HG02759 (cell line): ENCODE data around the gene KRTAP10-1.
"Not testable (repeated sequence)": the region's sequence is repeated elsewhere in the genome, so short reads cannot be mapped to it uniquely, and the experiment has no call there.

Experiments
- ATAC-seq: cut with Tn5 transposase; IDR thresholded peaks from one replicate; pipeline ENCODE4 v1.9.1; 2021; ENCODE audit warnings: mild to moderate bottlenecking, moderate library complexity; ENCODE audit not compliant: unreplicated experiment

Gene KRTAP10-1

DNA sequence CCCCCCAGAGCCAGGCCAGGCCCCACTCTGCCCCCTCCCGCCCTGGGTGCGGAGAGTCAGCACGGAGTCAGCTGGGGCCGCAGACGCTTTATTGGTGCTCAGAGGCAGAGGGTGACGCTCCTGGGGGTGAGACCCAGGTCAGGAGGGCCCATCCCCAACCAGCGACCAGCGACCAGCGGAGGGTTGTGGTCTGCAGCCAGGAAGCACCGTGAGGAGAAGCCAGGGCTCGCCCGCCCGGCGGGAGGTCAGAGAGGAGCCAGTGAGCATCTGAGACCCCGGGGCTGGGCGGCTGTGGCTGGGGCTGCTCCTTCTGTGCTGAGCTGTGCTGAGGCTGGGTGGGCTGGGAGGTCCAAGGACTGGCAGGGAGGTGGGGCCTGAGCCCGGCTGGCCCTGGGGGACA is 10.3 kb upstream of the KRTAP10-1 start:
- not testable (repeated sequence) for ATAC-seq

DNA sequence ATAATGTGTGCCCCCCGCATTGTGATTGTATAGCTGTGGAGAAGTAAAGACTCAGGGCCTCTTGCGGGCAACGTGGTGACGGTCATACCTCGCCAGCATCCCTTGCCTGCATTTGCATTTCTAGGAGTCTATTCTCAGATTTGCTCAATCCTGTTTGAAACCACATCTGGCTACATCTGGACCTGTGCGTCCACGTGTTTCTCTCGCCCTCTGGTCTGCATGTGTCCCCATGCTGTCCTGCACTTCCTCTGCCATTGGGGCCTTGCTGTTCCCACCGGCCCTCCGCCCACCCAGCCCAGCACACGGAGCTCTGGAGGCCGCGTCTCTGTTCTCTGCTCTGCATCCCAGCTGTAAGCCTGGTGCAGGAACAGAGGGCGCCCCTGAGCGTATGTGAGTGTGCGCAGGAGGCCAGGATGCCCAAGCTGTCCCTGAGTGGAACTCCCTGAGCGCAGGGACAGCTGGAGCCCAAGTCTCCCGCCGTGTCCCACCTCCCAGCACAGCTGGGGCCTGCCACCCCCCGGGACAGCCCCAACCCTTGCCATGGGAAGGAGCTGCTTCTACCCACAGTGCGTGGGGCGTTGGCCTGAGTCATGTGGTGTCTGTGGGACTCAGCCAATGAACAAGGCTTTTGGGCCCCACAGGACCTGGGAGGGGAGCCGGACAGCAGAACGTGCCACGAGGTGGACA is 9.7 kb upstream of the KRTAP10-1 start:
- no peak for ATAC-seq

DNA sequence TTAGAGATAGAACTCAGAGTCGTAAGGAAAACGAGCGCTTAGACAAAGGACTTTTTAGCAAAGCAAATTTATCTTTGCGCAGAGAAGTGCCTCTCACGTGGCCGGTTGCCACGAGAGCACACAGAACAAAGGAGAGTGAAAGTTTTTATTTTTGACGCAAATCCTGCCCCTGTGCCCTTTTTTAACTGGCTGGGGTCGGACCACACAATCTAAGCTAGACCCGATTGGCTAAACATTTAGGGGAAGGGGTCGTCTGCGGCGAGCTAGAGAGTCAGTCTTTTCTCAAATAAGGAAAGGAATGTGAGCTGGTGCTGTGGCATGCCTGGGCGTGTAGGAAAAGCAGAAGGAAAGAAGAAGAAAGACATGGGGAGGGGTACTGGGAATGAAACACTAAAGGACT is 8.9 kb upstream of the KRTAP10-1 start:
- ATAC-seq, result no peak

DNA sequence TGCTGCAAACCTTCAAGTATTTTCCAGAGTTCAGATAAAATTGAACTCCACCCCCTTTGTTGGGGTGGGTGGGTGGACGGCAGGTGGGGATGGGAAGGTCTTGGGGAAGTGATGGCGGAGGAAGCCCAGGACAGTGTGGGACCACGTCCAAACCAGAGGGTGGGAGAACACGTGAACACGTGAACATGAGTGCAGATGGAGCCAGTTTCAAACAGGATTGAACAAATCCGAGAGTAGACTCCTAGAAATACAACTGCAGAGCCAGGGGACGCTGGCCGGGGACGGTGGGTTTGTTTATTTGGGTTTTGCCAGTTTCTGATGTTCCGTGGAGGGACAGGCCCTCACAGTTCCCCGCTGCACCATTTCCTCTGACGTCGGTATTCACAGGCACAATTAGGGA is 8.4 kb upstream of the KRTAP10-1 start:
- ATAC-seq, result no peak

DNA sequence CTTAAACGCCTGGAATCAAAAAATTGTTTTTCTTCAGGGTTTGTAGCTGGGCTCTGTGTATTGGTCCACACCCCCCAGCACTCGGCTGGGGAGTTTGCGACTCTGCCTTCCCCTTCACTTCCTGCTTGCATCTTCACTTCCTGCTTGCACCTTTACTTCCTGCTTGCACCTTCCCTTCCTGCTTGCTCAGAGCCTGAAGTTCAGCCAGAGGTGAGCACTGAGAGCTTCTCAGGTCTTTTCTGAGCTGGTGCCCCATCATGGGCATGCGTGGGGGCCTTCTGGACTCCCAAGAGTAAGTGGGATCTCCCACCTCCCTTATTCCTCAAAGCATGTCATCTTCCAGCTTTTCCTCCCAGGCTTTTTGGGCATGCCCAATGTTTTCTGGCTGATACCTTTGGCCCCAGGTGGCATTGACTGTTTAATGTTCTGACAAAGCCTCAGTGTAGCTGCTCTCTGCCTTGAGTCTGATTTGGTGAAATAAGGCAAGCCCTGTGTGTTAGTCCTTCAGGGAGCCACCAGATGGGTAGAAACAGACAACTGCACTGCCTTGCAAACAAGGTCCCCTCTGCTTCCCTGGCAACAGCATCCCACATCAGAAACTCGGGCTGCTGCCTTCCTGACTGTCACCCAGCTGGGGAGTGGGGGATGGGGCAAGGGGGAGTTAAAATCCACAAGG is 7.8 kb upstream of the KRTAP10-1 start:
- ATAC-seq, result no peak

DNA sequence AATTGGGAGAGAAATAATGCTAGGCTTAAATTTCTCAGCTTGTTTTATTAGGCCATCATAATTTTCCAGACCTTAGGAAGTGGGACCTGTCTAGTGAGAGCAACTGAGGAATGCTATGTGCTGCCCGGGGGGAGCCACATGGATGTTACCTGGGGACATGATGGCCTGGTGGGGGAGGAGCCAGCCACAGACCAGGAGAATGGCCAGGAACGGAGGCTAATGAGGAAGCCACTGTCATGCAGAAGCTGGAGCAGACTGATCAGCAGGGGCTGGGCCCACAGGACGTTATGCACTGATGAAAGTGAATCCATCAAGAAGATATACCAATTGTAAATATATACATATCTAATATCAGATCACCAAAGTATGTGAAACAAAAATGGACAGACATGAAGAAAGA is 4.6 kb upstream of the KRTAP10-1 start:
- no peak for ATAC-seq

DNA sequence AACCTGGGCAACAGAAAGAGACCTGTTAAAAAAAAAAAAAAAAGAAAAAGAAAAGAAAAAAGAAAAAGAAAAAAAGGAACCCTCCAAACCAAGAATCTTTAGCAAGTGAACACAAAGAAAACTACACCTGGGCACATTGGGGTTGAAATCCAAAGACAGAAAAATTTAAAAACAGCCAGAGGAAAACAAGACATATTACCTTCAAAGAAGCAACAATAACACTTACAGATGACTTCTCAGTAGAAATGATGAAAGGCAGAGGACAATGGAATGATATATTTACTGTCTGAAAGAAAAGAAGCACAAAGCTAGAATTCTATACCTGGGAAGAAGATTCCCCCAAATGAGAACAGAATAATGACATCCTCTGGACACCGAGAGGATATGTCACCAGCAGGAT is 2.7 kb upstream of the KRTAP10-1 start:
- no peak for ATAC-seq

DNA sequence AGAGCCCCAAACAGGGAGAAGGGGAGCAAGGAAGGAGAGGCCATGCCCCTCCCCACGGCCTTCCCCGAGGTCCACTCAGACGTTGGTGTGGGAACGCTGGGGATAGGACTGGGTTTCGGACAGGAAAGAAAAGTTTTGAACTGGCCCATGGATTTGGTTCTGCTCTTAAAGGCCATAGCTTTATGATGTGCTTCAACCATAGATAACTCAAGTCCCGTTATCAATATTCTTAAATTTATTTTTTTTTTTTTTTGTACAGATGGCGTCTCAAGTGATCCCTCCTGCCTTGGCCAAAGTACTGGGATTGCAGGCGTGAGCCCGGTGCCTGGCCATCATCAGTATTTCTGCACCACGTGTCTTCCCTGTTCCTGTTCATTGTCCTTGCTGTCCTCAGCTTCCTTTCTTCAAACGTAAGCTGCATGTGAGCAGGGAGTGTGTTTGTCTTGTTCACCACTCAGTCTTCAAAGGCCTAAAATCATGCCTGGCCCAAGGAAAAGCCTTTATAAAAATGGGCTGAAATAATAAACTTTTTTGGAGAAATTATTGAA is 820 bp upstream of the KRTAP10-1 start:
- no peak for ATAC-seq

DNA sequence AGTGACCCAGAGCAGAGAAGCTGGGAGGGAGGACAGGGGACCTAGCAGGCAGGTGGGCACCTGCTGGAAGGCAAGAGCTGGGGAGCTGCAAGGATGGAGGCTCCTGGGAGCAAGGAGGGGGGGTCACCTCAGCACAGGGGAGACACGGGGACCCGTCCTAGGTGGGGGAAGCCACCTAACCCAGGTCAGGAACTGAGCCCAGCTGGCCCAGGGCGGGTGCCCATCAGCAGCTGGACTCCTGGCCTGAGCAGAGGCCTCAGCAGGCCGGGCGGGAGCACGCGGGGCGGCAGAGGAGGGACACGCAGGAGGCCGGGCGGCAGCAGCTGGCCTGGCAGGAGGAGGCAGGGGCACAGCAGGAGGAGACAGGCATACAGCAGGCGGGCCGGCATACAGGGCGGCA is 949 bp downstream of the KRTAP10-1 start:
- no peak for ATAC-seq

DNA sequence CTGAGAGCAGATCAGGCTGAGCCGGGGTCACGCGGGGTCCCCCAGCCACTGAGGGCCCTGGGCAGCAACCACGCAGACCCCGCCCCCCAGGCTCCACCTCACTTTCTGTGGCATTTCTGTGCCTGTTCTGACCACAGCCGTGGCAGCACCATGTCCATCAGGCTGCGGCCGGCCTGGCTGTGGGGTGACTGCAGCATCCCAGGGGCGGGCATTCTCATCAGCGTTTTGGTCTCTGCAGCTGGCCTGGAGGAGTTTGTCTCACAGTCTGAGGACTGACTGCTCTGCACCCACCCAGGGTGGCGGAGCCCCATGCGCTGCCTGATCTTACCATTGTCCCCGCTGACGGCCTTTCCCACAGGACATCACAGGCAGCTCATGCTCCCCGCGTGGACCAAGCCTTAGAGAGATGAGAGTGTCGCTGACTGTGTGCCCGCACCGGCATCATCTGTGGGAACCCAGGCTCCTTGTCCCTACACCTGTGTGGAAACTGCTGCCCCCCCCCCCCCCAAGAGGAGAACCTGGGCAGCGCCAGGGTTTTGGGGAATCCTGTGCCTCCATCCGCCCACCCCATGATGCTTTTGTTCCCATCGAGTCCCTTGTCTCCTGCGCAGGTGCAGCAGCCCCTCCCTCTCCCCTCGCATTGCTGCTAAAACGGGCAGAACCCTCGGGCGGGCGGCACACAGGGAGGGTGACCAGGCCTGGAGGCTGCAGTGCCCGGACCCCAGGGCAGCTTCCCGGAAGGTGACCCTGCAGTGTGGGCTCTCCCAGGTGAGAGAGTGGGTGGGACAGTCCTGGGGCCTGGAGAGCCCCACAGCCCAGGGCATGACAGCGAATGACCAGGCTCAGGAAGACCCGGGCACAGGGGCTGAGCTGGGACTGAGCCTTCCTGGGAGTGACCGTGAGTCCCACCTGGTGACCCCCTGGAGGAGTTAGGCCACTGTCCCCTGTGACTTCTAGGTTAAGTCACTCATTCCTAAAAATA is 1.8 kb downstream of the KRTAP10-1 start:
- ATAC-seq, result no peak

DNA sequence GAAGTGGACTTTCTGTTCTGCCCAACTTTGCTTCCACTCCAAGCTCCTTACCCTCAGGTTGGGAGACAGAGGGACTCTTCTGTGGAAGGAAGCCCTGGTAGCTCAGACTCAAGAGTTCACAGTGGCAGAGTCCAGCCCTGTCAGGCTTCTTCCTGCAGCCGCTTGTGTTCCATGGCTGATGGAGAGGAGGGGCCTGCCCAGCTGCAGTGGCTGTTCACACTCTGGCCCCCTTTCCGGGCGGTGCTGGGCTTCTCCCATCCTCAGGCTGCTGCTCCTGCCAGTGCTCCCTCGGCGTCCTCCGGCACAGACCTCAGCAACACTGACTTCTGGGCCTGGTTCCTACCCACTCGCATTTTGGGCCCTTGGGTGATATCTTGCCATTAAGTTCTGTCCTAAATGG is 4.0 kb downstream of the KRTAP10-1 start:
- no peak for ATAC-seq

DNA sequence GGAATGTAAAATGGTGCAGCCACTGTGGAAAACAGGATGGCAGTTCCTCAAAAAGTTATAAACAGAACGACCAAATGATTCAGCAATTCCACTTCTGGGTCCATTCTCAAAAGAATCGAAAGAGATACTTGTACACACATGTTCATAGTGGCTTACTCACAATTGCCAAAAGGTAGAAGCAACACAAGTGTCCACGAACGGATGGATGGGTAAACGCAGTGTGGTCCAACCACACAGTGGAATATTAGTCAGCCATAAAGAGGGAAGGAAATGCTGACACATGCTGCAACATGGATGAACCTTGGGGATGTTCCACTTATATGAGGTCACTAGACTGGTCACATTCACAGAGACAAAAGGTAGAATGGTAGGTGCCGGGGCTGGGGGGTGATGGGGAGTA is 5.3 kb downstream of the KRTAP10-1 start:
- ATAC-seq, result no peak

DNA sequence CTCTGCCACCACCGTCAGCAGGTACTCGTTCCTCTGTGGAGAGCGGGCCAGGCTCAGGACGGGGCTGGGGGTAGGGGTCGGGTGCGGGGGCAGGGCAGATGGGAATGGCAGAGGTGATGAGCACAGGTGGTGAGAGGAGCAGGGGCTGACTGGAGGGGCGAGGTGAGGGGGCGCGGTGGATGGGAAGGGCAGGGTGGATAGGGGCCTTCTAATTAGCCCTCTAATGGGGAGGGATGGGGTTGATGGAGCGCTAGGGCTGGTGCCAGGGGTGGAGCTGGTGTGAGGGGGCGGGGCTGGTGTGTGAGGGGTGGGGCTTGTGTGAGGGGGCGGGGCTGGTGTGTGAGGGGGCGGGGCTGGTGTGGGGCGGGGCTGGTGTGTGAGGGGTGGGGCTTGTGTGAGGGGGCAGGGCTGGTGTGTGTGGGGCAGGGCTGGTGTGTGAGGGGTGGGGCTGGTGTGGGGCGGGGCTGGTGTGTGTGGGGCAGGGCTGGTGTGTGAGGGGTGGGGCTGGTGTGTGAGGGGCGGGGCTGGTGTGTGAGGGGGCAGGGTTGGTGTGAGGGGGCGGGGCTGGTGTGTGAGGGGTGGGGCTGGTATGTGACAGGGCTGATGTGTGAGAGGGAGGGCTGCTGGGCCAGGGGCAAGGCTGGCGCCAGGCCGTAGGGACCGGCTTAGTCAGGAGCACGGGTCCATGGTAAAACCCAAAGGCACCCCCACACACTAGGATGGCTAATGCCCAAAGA is 5.9 kb downstream of the KRTAP10-1 start:
- ATAC-seq, result no peak

DNA sequence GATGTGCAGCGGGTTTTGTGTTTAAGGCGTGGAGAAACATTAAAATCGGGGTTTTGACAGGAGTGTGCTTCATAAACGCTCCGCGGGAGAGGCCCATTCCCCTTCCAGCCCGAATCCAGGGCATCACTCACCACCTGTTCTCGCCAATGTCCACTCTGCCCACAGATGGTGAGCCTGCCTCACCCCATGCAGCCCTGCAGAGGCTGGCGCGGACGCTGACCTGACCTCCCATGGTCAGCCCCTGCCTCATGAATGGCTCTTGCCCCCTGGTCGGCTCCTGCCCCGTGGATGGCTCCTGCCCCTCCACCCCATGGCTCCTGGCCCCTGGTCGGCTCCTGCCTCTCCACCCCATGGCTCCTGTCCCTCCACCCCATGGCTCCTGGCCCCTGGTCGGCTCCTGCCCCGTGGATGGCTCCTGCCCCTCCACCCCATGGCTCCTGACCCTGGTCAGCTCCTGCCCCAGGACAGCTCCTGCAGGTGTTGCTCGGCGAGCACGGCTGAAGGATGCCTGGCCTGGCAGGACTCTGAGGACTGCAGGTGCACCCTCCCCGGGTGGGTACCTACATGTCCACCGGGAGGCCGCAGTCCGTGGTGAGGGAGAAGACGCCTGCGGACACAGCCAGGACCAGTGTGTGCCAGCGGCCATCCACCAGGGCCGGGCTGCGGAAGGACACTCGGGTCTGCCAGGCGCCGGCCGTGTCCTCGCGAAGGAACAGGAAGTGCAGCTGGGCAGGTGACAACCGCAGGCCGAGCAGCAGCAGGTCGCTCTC is 6.7 kb downstream of the KRTAP10-1 start:
- ATAC-seq, result no peak

DNA sequence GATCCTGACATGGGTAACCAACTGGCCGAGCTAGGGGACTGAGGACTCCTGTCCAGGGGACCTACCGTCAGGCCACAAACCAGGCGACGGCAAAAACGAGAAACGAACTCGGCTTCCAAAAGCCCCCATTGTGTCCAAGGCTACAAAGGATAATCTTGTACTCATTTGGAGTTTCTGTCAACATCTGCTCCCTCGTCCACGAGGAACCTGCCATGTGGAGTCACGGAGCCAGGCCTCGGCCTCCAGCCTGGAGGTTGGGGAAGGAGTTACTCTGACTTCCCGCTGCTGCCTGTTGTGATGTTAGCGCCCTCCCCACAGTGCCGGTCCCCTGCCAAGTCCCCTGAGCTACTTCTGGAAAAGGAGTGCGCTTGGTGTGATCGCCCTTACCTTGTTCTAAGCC is 7.3 kb downstream of the KRTAP10-1 start:
- ATAC-seq, result no peak

DNA sequence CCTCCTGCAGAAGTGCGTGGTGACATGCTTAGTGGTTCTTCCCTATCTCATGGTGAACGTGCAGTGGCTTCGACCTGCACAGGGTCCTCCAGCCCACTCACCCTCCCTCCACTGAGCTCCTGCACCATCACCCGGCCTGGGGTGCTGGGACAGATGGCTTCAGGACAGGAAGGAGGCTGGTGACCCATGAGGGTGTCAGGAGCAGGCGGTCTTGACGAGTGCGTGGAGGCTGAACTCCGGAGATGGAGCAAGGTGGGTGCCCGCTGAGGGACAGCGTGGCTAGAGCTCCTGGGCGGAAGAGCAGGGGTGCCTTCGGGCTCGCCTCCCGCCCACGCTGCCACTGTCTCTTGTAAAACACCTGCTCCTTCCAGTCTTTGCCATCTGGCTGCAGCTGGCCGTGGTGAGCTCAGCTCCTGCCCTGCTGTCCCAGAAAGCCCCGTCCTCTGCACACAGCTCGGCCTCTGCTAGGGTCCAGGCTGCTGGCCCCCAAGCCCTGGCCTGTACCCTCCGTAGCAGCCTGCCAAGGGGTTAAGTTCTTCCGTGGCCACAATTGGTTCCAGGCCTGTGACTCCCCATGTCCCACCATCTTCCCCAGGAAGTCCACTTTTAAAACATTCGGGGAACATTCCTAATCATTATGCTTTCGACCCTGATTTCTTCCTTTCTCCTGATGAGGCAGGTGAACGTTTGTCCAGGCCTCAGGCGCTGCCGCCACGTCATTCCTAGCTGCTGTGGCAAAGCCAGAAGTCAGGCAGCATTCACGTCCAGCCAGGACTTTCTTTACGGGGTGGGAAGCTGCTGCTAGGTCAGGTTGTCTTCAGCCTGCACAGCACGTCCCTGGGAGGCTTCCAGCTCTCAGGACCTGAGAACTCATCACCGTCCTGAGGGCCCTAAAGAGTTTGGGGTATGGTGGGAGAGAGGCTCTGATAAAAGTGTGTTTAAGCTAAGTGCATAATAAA is 8.1 kb downstream of the KRTAP10-1 start:
- ATAC-seq, result no peak

DNA sequence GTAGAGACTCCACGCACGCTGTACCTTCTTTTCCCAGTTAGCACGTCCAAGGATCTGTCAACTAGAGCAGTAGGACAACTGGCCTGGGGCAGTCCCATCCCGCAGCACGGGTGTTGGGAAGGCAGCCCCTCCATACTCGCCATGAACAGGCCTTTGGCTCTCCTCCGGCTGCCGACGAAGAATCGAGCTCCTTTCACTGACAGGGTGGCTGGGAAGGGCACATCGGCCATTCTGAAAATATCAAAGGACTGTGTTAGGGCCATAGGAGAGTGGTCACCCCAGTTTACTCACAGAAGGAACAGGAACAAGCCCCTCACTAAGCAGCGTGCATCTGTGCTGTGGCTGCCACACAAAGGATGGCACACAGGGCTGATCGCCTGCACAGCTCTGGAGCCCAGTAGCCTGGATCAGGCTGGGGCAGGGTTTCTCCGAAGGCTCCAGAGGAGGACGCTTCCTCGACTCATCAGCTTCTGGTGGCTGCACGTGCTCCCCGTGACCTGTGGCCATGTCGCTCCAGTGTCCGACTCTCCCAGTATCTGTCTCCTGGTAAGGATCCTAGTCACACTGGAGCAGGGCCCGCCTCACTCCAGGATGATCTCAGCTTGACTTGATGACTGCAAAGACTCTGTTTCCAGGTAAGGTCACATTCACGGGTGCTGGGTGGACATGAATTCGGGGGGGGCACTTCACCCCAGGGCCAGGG is 8.9 kb downstream of the KRTAP10-1 start:
- no peak for ATAC-seq

DNA sequence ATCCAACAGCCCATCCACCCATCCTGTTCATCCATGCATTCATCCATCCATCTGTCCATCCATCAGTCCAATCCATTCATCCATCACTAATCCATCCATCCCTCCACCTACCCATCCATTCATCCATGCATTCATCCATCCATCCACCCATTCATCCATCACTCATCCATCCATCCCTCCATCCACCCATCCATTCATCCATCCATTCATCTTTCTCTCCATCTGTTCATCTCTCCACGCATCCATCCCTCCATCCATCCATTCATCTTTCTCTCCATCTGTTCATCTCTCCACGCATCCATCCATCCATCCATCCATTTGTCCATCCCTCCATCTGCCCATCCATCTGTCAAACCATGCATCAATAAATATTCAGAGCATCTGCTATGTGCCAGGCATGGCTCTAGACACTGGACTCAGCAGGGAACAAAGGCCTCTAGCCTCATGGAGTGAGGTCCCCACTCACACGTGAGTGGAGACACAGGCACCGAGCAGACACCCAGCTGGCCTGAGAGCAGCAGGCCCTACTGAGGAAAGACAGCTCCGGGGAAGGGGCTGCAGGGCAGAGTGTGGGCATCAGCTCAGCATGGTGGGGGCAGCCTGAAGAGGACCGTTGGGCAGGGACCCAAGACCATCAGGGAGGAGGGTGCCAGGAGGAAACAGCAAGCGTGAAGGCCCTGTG is 9.6 kb downstream of the KRTAP10-1 start:
- ATAC-seq, result no peak
